GM21619 (cell line): Measurements from ENCODE around the gene C4BPA.

Experiments
- ATAC-seq: cut with Tn5 transposase; IDR thresholded peaks from one replicate; pipeline ENCODE4 v1.9.1; 2021; ENCODE audit not compliant: unreplicated experiment

C4BPA gene

DNA sequence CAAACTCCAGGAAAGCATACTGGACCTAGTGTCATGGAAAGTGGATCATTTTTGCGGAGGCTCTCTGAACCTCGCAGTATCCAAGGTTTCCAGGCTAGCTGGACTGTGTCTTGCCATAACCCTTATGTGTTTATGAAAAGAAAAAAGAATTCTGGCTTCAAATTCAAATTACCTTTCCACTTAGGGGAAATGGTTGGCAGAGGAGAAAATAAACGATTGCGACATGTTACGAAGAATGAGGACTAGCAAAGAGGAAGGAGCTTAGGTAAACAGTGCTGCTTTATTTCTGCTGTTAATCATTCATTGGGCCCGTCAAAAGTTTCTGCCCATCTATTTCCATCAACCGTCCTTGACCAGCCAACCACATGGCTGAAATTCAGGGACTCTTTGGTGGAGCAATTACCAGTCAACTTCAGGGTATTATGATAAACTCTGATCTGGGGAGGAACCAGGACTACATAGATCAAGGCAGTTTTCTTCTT, at the start of gene C4BPA:
TSS of gene C4BPA (plus strand) at position 342 of the 482 bp plus-strand sequence. CDS start 8,793 bp downstream, outside the sequence.
- ATAC-seq = no peak

DNA sequence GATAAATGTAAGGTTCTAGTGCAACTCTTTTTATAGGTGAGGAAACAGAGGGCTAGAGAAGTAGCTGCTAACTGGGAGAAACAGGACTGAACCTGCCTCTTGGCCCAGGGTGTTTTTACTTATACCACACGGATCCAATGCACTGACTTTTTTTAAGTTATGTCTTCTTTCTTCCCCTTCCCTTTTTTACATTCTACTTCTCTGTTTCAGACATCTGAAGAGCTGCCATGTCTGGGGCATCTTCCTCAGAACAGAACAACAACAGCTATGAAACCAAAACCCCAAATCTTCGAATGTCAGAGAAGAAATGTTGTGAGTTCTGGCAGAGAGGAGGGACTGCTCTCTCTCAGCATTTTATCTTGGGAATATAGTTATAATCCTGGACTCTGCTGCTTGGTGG, 49.5 kb upstream of the C4BPA start:
- no peak for ATAC-seq

DNA sequence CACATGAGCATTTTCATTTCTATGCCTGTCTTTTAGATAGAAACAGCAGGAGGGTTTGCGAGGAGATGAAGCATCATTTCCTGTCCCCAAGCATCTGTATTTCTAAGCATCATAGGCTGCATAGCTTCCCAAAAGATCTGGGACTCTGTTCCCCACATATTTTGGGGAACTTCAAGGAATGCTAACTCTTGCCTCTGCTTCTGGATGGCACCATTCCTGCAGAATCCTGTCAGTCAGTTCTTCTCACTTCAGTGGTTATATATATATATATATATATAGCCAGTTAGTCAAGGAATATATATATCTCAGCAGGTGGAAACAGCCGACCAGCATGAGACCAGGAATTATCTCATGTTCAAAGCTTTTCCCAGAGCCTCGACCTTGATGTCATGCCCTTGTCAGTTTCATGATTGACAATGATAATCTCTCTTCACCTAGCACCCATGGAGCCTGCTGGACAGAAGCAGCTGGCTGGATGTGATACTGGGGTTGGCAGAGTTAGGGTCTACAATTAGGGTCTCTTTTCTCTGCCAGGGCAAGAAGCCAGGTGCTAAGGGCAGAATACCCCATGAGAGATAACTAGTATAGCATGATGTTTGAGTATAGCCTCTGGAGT, 48.5 kb upstream of the C4BPA start:
- no peak for ATAC-seq

DNA sequence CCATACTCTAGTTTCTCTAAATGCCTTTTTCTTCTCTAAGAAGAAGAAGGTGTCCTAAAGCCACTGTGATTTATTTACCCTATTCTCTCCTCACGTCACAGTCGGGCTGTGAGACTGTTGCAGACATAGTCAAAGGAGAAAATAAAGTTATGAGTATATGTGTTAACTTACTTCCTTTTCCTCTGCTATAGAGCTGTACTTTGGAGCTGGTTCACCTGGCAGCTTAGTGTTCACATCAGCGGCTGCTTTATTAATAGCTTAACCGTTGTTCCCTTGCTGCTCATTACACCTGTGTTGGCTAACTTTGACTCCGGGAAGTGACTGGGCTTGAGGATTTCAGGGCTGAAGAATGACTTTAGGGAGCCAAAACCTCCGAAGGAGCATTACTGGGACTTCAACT, 47.4 kb upstream of the C4BPA start:
- no peak for ATAC-seq

DNA sequence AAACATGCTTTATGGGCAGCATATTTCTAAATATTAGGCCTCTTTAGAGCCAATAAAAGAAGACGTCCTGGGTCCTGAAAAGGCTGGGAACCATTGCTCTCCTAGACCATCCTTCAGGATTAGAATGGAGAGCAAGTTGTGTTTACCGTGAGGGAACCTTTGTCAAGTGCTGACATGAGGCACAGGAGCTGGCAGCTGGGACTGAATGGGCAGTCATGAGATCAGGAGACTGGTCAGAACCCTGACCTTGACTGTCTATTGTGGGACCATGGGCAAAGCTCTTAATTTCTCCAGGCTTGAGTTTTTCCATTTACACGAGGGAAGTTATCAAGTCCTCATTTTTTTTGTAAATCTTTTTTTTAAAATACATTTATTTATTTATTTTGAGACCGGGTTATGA, 45.8 kb upstream of the C4BPA start:
- no peak for ATAC-seq

DNA sequence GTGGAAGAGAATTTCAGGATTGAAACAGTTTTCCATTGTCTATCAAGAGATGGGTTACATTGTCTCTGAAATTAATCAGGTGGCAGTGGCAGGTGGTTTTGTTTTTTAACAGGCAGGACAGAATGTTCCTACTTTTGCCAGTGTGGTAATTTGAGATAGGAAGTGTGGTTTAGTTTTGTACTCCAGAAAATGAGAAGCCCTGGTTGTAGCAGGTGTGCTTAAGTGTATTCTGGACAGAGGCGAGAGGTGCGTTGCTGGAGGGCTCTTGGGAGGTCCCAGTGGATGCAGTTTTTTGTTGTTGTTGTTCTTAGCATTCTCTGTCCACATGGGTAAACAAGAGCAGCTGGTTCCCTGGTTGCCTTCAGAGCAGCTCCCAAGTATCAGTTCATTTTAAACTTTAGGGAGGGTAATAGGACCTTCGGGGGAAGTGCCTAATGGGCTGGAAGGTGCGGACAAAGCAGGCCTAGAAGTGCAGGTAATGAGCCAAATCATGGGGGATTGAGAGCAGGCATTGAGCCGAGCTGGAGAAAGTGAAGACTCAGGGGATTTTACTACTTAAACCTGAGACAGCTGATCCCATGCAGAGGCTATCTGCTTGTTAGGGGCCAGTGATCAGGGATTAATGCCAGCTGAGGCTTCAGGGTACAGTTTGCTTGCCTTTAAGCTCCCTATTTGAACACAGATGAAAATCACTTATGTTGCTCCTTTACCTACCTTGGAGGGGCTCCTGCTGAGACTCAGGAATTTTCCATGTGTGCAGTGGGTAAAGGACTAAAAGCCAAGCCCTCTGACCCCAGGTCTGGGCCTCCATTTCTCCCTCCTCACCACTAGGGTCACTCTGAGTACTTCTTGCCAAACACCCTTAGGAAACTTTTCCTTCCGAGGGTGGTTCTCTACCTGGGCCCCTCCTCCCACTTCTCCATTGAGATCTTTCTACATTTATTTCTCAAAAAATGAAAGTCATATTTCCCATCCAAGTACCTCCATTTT, 44.9 kb upstream of the C4BPA start:
- no peak for ATAC-seq

DNA sequence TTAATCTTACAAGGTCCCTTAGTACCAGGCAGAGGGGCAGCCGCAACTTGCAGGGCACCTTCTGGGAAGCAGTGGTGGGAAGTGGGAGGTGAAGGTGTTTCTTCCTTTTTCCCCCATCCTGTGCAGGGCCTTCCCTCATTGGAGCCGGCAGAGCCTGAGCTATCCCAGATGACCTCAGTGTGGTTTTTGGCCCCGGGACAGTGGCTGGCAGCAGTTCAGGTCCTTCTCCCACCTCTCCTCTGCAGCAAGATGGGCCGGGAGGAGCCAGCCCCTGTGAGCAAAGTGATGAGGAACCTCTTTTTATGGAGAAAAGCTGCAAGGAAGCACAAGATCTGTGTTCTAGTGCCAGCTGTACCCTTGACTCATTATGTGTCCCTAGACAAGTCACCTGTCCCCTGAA, 44.2 kb upstream of the C4BPA start:
- ATAC-seq = no peak

DNA sequence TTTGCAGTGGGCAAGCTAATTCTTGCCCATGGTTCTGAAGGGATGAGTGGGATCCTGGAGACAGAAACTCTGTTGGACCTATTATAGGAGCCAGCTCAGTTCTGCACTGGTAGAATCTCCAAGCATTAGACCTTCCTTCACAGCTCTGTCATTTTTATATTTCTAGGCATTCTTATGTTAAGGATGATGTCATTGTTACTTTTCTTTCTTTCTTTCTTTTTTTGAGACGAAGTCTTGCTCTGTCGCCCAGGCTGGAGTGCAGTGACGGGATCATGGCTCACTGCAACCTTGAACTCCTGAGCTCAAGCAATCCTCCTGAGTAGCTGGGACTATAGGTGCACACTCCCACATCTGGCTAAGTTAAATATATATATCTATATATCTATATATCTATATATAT, 43.4 kb upstream of the C4BPA start:
- ATAC-seq = no peak

DNA sequence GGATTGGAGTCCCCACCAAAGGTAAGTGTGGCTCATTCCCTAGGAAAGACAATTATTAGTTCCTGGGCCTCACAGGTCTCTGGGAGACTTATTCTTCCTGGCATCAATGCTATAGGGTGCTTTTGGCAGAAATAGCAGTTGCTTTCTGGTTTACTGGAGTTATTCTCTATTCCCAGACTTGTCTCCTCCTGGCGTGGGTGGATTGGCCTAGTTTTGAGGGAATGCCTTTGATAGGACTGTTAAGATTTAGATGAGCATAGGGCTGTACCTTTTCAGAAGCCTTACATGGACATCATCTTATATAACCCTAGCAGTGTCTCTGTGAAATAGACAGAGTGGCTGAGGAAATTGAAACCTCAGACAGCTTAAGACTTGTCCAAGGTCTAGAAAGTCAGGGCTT, 42.0 kb upstream of the C4BPA start:
- ATAC-seq = no peak

DNA sequence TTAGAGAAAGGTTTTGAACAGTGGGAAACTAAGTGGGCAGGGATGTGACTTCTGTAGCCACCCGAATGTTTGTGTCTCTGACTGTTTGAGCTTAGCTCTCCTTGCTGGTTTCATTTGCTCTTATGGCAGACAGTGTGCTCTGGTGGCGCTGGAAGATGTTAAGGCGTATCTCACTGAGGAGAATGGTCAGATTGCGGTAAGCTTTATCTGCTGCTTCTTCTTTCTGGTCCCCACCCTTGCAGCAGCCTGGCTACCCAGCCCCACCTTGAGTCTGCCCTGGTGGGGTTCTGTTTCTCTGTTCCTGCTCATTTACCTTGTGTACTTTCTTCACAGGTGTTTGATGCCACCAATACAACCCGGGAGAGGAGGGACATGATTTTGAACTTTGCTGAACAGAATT, 41.0 kb upstream of the C4BPA start:
- no peak for ATAC-seq

DNA sequence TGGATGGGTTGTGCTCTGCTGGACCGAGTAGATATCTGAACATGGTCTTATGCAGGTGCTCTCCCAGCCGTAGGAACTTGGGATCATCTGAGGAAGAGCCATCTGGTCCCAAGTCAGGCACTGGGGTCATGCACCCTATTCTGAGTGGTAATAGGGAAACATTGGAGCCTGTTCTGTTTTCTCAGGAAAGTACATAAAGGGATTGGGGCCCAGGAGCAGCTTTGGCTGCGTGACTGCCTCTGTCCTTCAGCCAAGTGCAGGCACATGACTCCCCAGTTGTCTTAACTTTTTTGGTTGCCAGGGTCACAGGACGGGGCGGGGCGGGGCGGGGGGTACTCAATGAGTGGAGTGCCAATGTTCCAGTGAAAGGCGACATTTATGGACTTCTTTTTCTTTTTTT, 39.5 kb upstream of the C4BPA start:
- ATAC-seq = no peak

DNA sequence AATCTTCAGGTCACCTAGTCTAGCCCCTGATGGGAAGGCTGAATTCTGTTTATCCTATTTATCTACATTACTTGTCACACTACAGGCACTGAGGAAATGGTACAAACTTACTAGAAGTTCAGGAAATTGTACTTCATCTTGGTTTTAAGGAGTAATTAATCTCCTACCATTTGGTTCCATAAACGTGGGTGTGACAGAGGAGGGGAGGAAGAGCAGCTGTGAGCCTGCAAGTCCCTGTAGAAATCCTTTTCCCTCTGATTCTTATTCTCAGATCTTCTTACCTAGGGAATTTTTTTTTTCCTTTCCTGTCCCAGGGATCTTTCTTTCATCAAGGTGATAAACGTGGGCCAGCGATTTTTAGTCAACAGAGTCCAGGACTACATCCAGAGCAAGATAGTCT, 36.8 kb upstream of the C4BPA start:
- ATAC-seq = no peak

DNA sequence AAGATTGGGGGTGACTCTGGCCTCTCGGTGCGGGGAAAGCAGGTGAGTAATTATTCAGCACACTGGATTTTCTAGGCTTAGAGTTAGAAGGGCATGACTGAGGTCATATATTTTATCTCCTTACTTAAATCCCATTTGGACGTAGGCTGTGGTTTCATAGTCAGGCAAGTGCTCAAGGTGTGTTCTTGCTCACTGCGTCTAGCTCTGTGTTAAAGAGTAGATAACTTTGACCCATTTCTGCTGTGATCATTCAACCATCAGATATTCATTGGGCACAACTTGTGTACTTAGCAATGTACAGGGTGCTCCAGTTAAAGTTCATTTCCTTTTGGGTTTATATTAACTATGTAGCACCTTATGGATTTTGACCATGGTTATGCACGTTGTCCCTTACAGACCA, 36.4 kb upstream of the C4BPA start:
- ATAC-seq = no peak

DNA sequence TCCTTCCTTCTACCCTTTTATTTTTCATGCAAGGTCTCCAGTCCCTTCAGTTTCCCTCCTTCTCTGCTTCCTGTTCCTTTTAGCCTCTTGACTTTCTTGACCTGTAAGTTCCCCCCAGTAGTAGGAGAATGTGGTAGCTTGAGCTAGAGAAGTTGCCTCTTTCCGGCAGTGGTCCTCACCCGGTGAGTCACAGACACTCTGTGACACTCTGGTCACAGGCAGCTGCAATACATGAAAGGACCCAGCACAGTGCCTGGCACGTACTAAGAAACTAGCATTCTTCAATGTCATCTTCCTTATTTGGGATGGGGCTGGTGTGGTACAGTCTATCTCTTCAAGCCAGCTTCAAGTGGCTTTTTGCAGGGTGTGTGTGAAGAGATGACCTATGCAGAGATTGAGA, 35.0 kb upstream of the C4BPA start:
- ATAC-seq = no peak

DNA sequence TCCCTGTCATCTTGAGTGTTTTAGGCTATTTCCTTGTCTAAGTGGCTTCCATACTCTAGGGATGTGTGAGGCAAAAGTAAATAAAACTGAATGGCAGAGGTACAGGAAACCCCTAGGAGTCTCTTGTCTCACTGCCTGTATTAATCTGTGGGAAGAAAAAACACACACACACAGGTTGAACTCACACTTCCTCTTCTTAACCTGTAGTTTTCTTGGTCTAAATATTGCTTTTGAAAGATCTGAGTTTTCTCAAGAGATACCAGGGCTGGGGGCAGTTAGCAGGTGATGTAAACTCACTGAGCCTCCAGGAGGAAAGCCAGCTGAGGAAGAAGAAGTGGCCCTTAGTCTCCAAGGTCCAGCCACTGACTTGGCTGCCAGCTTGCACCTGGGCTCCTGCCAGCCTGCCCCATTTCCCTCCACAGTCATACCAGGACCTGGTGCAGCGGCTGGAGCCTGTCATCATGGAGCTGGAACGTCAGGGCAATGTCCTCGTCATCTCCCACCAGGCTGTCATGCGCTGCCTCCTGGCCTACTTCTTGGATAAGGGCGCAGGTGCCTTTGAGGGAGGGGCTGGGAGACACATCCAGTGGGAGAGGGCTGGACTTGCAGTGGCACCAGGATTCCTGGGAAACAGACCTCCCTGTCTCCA, 34.1 kb upstream of the C4BPA start:
- no peak for ATAC-seq

DNA sequence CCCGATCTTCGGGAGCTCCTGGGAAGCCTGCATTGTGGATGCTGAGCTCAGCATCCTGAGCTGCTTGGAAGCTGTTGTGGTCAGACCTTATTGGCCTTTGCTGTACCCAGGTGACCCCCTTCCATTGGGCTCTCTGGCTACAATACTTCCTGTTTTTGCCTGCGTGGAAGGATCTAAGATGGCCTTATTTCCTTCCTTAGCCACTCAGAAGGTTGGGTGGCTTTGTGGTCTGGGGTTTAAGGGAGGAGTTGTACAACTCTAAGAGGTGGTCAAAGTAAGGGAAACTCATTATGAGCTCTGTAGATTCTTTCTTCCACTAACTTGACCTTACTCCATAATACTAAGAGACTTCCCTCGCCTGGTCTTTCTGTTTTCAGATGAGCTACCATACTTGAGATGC, 33.2 kb upstream of the C4BPA start:
- ATAC-seq = no peak

DNA sequence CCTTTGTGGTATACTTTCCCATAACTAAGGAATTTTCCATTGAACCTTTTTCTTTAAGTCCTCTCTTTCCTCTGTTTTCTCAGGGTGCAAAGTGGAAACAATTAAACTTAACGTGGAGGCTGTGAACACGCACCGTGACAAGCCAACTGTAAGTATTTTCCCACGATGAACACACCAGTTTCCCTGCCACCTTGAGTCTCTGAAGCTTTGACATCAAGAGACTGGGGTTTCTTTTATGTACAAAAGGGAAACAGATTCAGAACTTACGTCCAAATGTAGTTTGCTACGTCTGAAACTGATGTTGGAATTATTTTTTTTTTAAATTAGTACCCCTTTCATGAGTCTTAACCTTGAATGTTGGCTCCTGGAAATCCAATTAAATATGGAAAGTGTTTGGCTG, 32.6 kb upstream of the C4BPA start:
- no peak for ATAC-seq

DNA sequence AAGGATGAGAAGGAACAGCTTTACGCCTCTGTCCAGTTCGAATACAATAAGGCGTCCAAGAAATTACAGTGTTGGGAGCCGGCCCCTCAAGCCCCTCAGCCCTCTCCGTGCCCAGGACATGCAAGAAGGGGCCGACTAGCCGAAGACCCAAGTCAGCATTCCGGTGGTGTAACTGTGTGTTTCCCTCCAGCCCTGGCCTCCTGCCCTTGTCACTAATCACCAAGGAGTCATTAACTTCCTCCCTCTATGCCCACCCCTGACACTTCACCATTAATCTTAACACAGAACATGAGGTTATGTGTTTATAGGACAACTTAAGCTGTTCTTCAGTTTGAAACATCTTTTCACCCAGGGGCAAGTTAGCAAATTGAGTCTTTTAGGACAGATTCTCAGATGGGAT, 31.8 kb upstream of the C4BPA start:
- ATAC-seq = no peak

DNA sequence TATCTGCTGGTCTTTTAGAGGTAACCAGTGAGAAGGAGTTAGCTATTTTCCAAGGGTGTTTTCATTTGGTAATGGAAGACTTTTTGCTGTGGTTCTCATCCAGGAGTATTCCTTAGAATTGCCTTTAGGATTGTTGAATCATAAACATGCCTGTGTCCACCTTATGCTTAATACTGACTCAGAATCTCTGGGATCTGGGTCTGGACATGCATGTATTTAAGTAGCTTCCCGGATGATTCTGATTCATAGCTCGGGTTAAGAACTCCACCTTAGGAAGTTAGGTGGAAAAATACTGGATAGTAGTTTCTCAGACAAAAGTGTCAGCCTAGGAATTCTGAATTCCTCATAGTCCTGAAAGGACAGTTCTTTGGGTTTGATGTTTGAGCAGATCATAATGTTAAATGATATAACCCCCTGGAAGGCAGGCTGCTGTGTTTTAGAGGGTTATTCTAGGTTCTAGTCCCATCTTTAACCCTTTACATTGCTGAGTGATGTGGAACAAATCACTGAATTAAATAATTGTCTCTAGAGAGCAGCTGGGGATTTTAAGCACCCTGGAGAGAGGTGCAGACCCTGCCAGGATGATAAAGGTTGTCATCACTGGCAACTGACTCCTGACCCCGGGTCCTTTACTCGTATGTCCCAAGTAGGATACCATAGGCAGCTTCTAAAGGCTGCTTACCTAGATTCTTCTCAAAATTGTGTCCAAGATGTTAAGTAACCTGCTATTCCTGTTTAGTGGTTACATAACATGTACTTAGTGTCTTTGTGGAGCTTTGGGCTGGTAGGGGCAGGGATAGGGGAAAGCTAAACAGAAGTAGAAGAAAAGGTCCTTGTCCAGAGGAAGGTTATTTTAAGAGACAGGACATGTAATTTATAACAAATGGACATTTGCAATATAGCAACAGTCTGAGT, 29.9 kb upstream of the C4BPA start:
- no peak for ATAC-seq

DNA sequence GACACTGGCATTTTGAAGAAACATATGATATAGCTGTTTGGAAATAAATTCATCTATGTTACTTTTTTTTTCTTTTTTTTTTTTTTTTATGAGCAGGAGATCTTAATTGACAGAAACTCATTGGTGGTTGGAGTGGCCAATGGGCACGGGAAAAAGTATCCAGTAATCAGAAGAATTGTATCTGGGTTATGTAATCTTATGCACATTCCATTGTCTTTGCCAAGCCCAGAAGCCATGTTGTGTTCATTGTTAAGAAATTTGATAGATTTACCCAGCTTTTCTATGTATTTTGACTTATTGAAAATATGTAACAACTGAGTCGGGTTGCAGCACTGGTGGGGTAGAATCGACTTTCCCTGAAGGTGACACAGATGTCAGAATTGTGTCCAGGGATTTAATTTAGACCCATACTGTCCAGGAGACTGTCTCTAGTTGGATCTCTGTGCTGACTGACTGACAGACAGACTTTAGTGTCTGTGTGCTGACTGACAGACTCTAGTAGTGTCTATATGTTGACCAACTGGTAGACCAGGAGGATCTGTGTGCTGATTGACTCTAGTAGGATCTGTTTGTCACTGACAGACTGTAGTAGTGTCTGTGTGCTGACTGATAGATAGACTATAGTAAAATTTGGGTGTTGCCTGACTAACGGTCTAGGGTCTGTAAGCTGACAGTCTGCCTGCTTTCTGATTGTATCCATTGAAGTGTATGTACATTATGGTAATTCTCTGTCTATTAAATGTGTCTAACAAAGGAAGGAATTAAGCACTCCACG, 27.7 kb upstream of the C4BPA start:
- ATAC-seq = no peak
